Measurements from ENCODE around the gene ZNF559. TPM values are rescaled to one million over a fixed set of nuclear protein-coding genes. Genes with fewer than 3 reads are reported as not detected.
"Not testable (repeated sequence)": the region's sequence is repeated elsewhere in the genome, so short reads cannot be mapped to it uniquely, and the experiment has no call there.

ZNF559 gene
- 3.8 TPM for total RNA-seq

GRCh38 chr19:9323919-9324583, at the start of gene ZNF559:
Gene ZNF559 (plus strand): TSS chr19:9324179. CDS start chr19:9338550, 14,371 bp downstream.
- peak; percentile 93 for DNase-seq (ENCODE audit: low spot score)
- peak; percentile 96 for ATAC-seq

- not testable (repeated sequence) for DNase-seq (ENCODE audit: low spot score); ATAC-seq
These were observed 40.5 kb upstream of the ZNF559 start for GRCh38 chr19:9283485-9283884.

GRCh38 chr19:9289231-9289884, 34.6 kb upstream of the ZNF559 start:
- DNase-seq (ENCODE audit: low spot score) (no peak), ATAC-seq (no peak)

GRCh38 chr19:9295411-9295849, 28.5 kb upstream of the ZNF559 start:
- DNase-seq (ENCODE audit: low spot score) = no peak
- ATAC-seq = no peak

GRCh38 chr19:9296336-9296735, 27.6 kb upstream of the ZNF559 start:
- no peak for DNase-seq (ENCODE audit: low spot score)
- ATAC-seq = no peak

- DNase-seq (ENCODE audit: low spot score) (no peak), ATAC-seq (no peak)
These were observed 17.5 kb upstream of the ZNF559 start for GRCh38 chr19:9306443-9306842.

GRCh38 chr19:9308091-9308770, 15.7 kb upstream of the ZNF559 start:
- DNase-seq (ENCODE audit: low spot score) (no peak), ATAC-seq (no peak)

- DNase-seq (ENCODE audit: low spot score) (peak; percentile 94), ATAC-seq (peak; percentile 97)
These were observed 14.6 kb upstream of the ZNF559 start, which contains the start of gene ZNF699 for GRCh38 chr19:9309139-9309973. Gene ZNF699 (minus strand): TSS chr19:9309838. CDS start chr19:9305119, 4,719 bp downstream.

- ATAC-seq (peak; percentile 76), DNase-seq (ENCODE audit: low spot score) (no peak)
These were observed 14.0 kb upstream of the ZNF559 start for GRCh38 chr19:9309974-9310446.

- DNase-seq (ENCODE audit: low spot score) (no peak), ATAC-seq (no peak)
These were observed 10.2 kb upstream of the ZNF559 start for GRCh38 chr19:9313756-9314155.

- ATAC-seq = no peak
- DNase-seq (ENCODE audit: low spot score) = no peak
These were observed 2.6 kb upstream of the ZNF559 start for GRCh38 chr19:9321338-9321737.

- not testable (repeated sequence) for ATAC-seq; DNase-seq (ENCODE audit: low spot score)
These were observed 2.2 kb upstream of the ZNF559 start for GRCh38 chr19:9321756-9322155.

- ATAC-seq; DNase-seq (ENCODE audit: low spot score): not testable (repeated sequence)
These were observed 1.8 kb upstream of the ZNF559 start for GRCh38 chr19:9322201-9322600.

GRCh38 chr19:9323557-9323918, 441 bp upstream of the ZNF559 start:
- DNase-seq (ENCODE audit: low spot score) = peak; percentile 63
- ATAC-seq = peak; percentile 65

- no peak for ATAC-seq
These were observed 594 bp downstream of the ZNF559 start for GRCh38 chr19:9324584-9324962.

GRCh38 chr19:9329999-9330398, 6.0 kb downstream of the ZNF559 start:
- DNase-seq (ENCODE audit: low spot score) (no peak), ATAC-seq (no peak)

More at GRCh38 chr19:9324584-9324962, 594 bp downstream of the ZNF559 start:
- no peak for DNase-seq (ENCODE audit: low spot score)

GRCh38 chr19:9342610-9343304, 18.8 kb downstream of the ZNF559 start:
- ATAC-seq (no peak), DNase-seq (ENCODE audit: low spot score) (no peak)

GRCh38 chr19:9345005-9345404, 21.0 kb downstream of the ZNF559 start:
- no peak for DNase-seq (ENCODE audit: low spot score)
- no peak for ATAC-seq

- no peak for ATAC-seq
These were observed 24.3 kb downstream of the ZNF559 start for GRCh38 chr19:9348253-9348652.

GRCh38 chr19:9348671-9349070, 24.7 kb downstream of the ZNF559 start:
- ATAC-seq (no peak), DNase-seq (ENCODE audit: low spot score) (no peak)

More at GRCh38 chr19:9348253-9348652, 24.3 kb downstream of the ZNF559 start:
- no peak for DNase-seq (ENCODE audit: low spot score)
